Ovary (tissue), 9 donors: Measurements from ENCODE around the gene RERG. TPM values are rescaled to one million over a fixed set of nuclear protein-coding genes. Genes with fewer than 3 reads are reported as not detected.

Experiments
- DNase-seq, 5 donors: peaks; one replicate each; pipeline ENCODE4 v3.0.0-alpha.2; 2019 to 2020
- H3K27ac ChIP-seq, 2 donors: fragments of 200-600 bp; one replicate each; pipeline versions ENCODE4 v1.5.1 to v1.8.0; 2019 to 2022
- H3K27me3 ChIP-seq: fragments of 200-600 bp; one replicate; pipeline ENCODE4 v1.8.0; 2022
- H3K36me3 ChIP-seq: fragments of 200-600 bp; sonication (generic); one replicate; pipeline ENCODE4 v1.5.1; 2019
- H3K4me1 ChIP-seq: one replicate; pipeline ENCODE4 v1.8.1; 2013; ENCODE audit warnings: mild to moderate bottlenecking, moderate library complexity; ENCODE audit not compliant: insufficient read depth
- H3K4me3 ChIP-seq: fragments of 200-600 bp; sonication (generic); one replicate; pipeline ENCODE4 v1.5.1; 2017
- H3K9me3 ChIP-seq, 2 donors: fragments of 200-600 bp in 1 of 2; sonication (generic) in 1 of 2; one replicate each; pipeline versions ENCODE4 v1.5.1 to v1.8.1; 2013 to 2019; ENCODE audit warnings: mild to moderate bottlenecking in 1 of 2, moderate library complexity in 1 of 2
- CTCF ChIP-seq, 3 donors: fragments of 450-650 bp in 2 of 3; fragments of 200-600 bp in 1 of 3; IDR thresholded peaks; one replicate each; pipeline versions ENCODE4 v1.5.1 to v1.8.0; 2016 to 2022; ENCODE audit warnings: antibody characterized with exemption in 3 of 3, mild to moderate bottlenecking in 1 of 3
- EP300 ChIP-seq: sonication (generic); formaldehyde crosslinking; IDR thresholded peaks from one replicate; pipeline ENCODE4 v1.6.1; 2017; ENCODE audit warnings: antibody characterized with exemption
- POLR2A ChIP-seq: fragments of 450-650 bp; IDR thresholded peaks from one replicate; pipeline ENCODE4 v1.6.1; 2017; ENCODE audit warnings: antibody characterized with exemption, mild to moderate bottlenecking, moderate library complexity
- WGBS, 3 donors: extraction: QIAGEN DNeasy Blood & Tissue Kit in 1 of 3; methylation state at CpG; one replicate each; pipeline versions ENCODE4 v1.1.5 to v1.1.7; 2013 to 2017; 5-methylcytosine and 5-hydroxymethylcytosine counted together
- intact Hi-C, 4 donors: fragments of 100-400 bp; cut with DNase I; formaldehyde crosslinking; loops; one replicate each; pipeline versions ENCODE4 v1.11.0 to v1.15.1; 2022 to 2023
- polyA plus RNA-seq, 2 donors: library from polyadenylated mRNA; stranded (reverse); fragments of 200-250 nt in 1 of 2; fragments of 350-450 nt in 1 of 2; fragmentation: Illumina TruSeq in 1 of 2; extraction: RNeasy Lipid Tissue Mini Kit (QIAGEN cat#74804) in 1 of 2; gene quantifications; one replicate each; pipeline ENCODE4 v1.2.3, GENCODE V29; 2013 to 2014
- total RNA-seq, 7 donors: library from RNA; depleted of rRNA in 2 of 7; stranded (reverse); fragments of >200 nt in 2 of 7; fragmentation: NEBNext Ultra II Directional in 3 of 7; extraction: Animal tissue kit (Norgen Biotek cat#: 25700) in 3 of 7; gene quantifications; one replicate each; pipeline versions ENCODE4 v1.1.0 to v1.2.4, GENCODE V29; 2016 to 2023
- donor health status: DM: no; HTN: no; CAD: no; lungs with moderate emphysema.
- donor health status: DM: no; HTN: no; CAD: no.
- donor health status: Bipolar disorder and iron deficiency.
- donor health status: DM: yes; HTN: yes; CAD: no.
- donor health status: DM: no; HTN: no; CAD: no.
- donor health status: DM: yes; HTN: yes; CAD: no.

RERG gene
- total and polyA plus RNA-seq, 9 donors: 12.9 to 96.8 (median 36.7) TPM

- Histone ChIP-seq H3K4me3 (no peak overlapping the region), H3K27ac (peak overlapping the region; percentile 39 to 50), H3K9me3 (no peaks in the 10 kb centered on the region), H3K27me3 (no peaks in the 10 kb centered on the region), H3K4me1 (peaks cover 2% of the 10 kb centered on the region), H3K36me3 (no peaks in the 10 kb centered on the region)
- intact Hi-C loops: loop anchor here in 1 of 4 donors (5.0 kb wide), 1 partner anchor 45 kb away; no protein-coding TSS in a partner anchor
- 43 to 69% (median 58%) methylated on average over 4 of the region's 4 CpGs for WGBS, 3 donors
- no peak for DNase-seq
- TF ChIP-seq EP300: no peak
- no peak for TF ChIP-seq POLR2A
- no peak for TF ChIP-seq CTCF (IDR thresholded peaks at IDR 0.05)
Measured at GRCh38 chr12:15206831-15207389, 14.3 kb downstream of the RERG start.

GRCh38 chr12:15206338-15206737 lies 14.9 kb downstream of the RERG start:
- peaks cover 2% of the 10 kb centered on the region for H3K4me1 ChIP-seq
- intact Hi-C loops: loop anchor here in 1 of 4 donors (5.0 kb wide), 1 partner anchor 44 kb away; no protein-coding TSS in a partner anchor
- 82 to 97% (median 93%) methylated on average over 4 of the region's 4 CpGs for whole genome bisulfite sequencing, 3 donors
- TF ChIP-seq POLR2A: no peak
- no peak for TF ChIP-seq CTCF (IDR thresholded peaks at IDR 0.05)
- TF ChIP-seq EP300: no peak
- H3K27me3 ChIP-seq: no peaks in the 10 kb centered on the region
- H3K9me3 ChIP-seq: no peaks in the 10 kb centered on the region
- peak overlapping the region; percentile 39 to 50 for H3K27ac ChIP-seq
- H3K4me3 ChIP-seq: no peak overlapping the region
- no peak for DNase-seq
- no peaks in the 10 kb centered on the region for H3K36me3 ChIP-seq

- H3K9me3 ChIP-seq: no peaks in the 10 kb centered on the region
- H3K27ac ChIP-seq: peak overlapping the region; percentile 39 to 50
- WGBS, 3 donors: 37 to 59% (median 54%) methylated on average over 8 of the region's 8 CpGs
- intact Hi-C loops: loop anchor here in 1 of 4 donors (5.0 kb wide), 1 partner anchor 43 kb away; no protein-coding TSS in a partner anchor
- H3K36me3 ChIP-seq: no peaks in the 10 kb centered on the region
- peaks cover 2% of the 10 kb centered on the region for H3K4me1 ChIP-seq
- TF ChIP-seq EP300 (no peak), POLR2A (no peak), CTCF (IDR thresholded peaks at IDR 0.05) (no peak)
- H3K27me3 ChIP-seq: no peaks in the 10 kb centered on the region
- DNase-seq: no peak
- no peak overlapping the region for H3K4me3 ChIP-seq
Measured at GRCh38 chr12:15205341-15206010, 15.7 kb downstream of the RERG start.

GRCh38 chr12:15201456-15201855 lies 19.8 kb downstream of the RERG start:
- peaks cover under 1% of the 10 kb centered on the region for H3K4me1 ChIP-seq
- DNase-seq: no peak
- no peak overlapping the region for H3K4me3 ChIP-seq
- no peak for TF ChIP-seq CTCF (IDR thresholded peaks at IDR 0.05)
- no peak for TF ChIP-seq EP300
- TF ChIP-seq POLR2A: no peak
- H3K27ac ChIP-seq: no peak overlapping the region
- intact Hi-C loops: no loop called here
- no peaks in the 10 kb centered on the region for H3K36me3 ChIP-seq
- H3K27me3 ChIP-seq: no peaks in the 10 kb centered on the region
- no peaks in the 10 kb centered on the region for H3K9me3 ChIP-seq
